Limb (tissue), 2 donors: Measurements from ENCODE around the gene SHD.
A peak's percentile ranks its signal among the peaks of the same experiment; 100 is the strongest.
"Not testable (repeated sequence)": the region's sequence is repeated elsewhere in the genome, so short reads cannot be mapped to it uniquely, and the experiment has no call there.

Experiments used
- DNase-seq, 2 donors: peaks; one replicate each; pipeline ENCODE4 v3.0.0-alpha.2; 2016; ENCODE audit errors: extremely low spot score in 2 of 2

The SHD gene

DNA sequence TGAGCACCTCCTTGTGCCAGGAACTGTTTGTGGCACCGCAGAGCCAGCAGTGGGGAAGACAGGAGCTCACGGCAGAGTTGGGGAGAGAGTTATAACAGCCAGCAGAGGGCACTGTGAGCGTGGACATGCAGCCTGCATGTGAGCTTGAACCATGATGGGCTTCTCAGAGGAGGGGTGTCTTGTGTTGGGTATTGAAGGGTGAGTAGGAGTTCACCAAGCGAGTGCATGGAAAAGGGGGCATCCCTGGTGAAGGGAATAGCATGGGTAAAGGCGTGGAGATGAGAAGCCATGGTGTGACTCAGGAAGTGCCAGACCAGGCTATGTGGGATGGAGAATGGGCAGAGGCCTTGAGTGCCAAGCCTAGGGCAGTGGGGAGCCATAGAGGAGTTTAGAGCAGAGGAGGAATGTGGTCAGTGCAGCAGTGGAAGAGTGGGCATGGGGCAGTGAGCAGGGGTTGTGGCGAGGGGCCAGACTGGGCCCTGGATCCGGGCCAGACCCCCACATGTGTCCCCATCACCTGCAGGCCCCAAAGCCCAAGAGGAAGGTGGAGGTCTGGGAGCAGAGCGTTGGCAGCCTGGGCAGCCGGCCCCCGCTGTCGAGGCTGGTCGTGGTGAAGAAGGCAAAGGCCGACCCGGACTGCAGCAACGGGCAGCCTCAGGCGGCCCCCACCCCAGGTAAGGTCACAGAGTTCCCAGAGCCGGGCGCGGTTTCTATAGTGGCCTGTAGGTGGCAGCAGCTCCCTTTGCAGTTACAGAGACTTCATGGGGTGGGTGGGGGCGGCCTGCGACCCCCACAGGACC is 11.8 kb upstream of the SHD start:
- DNase-seq, result peak; percentile 30 to 72

DNA sequence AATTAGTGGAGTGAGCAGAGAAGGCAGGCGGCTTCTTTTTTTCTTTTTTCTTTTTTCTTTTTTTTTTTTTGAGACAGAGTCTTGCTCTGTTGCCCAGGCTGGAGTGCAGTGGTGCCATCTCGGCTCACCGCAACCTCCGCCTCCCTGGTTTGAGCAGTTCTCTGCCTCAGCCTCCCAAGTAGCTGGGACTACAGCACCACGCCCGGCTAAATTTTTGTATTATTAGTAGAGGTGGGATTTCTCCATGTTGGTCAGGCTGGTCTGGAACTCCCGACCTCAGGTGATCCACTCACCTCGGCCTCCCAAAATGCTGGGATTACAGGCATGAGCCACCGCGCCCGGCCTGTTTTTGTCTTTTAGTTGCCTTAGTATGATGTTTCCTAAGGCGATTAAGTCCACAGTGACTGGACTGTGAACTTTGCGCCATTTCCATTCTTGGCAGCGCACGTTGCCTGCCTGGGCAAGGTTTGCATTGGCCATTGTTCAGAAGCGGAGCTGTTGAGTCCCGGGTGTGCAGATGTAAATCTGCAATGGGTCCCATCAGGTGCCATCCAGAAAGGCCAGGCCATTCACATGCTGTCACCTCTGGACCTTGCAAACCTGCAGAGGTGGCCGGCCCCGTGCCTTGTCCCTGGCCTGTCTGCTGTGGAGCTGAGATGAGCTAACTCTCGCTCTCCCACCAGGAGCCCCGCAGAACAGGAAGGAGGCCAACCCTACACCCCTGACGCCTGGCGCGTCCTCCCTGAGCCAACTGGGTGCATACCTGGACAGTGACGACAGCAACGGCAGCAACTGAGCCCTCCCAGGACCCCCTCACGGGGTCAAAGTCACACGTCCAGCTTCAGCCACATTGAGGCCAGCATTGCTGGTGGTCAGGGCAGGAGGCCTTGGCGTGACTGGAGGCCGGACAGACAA is 10.9 kb upstream of the SHD start:
- DNase-seq, result no peak

DNA sequence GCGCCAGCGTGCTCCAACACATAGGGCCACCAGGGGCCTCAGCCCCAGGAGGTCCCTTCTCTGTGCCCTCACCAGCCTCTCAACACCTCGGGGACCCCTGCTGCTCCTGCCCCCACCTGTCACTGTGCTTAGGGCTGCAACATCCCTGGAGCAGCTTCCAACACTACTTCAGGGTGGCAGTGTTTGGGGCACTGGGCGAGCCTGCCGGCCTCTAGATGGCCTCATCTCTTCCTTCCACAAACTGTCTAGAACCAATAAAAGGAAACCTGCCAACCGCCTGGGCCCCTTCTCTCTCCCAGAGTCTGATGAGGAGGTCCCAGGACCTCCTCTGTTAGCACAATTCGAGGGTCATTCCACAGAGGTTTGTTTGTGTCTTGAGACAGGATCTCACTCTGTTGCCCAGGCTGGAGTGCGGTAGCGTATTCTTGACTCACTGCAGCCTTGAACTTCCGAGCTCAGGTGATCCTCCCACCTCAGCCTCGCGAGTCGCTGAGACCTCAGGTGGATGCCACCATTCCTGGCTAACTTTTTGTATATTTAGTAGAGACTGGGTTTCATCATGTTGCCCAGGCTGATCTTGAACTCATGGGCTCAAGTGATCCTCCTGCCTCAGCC is 10.1 kb upstream of the SHD start:
- DNase-seq, result no peak

DNA sequence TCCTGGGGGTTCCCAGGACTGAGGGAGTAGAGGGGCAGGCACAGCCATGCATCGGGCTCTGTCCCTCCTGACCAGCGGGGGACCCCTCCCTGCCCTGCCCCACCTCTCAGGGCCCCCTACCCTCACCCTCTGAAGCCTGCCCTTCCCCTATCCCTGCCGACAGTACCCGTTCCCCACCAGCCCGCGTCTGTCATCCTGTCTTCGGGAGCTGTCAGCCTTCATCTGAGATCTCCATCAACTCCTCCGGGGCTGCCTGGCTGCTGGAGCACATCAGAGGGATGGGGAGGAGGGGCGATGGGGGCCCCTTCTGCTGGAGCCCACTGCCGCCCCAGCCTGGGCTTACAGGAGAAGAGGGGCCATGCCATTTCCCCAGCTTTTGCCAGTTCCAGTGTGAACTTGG is 6.2 kb upstream of the SHD start:
- DNase-seq, result no peak

DNA sequence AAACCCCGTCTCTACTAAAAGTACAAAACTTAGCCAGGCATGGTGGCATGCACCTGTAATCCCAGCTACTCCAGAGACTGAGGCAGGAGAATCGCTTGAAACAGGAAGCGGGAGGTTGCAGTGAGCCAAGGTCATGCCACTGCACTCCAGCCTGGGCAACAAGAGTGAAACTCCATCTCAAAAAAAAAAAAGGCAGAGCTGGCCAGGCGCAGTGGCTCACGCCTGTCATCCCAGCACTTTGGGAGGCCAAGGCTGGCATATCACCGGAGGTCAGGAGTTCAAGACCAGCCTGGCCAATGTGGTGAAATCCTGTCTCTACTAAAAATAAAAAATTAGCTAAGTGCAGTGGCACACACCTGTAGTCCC is 4.8 kb upstream of the SHD start:
- DNase-seq, result not testable (repeated sequence)

DNA sequence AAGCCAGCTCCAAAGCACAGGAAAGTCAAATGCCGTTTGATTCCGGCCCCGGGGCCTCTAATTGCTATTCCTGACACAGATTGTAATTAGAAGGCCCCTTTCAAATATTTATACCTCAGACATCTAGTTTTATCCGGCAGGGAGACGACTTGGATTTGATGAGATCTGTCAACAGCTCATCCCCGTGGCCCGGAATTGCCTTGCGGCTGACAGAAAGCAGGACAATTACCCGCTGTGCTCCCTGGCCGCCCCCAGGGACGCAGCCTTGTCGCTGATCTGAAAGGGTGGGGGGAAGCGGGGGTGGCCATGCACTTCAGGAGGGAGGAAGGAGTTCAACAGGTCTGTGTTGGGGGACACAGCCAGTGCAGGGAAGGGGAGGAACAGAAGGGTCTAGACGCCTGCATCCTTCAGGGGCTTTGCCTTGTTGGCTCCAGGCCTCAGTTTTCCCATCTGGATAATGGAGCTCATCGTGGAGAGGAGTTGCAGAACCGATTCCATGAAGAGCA is 1.8 kb upstream of the SHD start:
- no peak for DNase-seq

DNA sequence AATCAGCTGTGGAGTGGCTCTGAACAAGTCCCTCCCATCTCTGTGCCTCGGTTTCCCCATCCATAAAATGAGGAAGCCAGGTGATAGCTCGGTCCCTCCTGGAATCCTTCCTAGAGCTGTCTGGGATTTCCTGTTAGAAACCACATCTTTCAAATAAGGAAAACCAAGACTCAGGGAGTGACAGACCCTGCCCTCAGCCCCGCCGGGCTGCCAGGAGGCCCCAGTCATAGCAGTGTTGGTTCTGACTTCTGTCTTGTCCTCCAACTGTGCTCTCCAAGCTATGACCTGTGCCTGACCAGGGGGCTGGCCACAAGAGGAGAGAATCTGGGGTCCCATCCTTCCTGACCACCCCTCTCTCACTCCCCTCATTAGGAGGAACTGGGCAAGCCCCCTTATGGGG is 1.1 kb upstream of the SHD start:
- peak in 1 of 2 donors; percentile 36 for DNase-seq

DNA sequence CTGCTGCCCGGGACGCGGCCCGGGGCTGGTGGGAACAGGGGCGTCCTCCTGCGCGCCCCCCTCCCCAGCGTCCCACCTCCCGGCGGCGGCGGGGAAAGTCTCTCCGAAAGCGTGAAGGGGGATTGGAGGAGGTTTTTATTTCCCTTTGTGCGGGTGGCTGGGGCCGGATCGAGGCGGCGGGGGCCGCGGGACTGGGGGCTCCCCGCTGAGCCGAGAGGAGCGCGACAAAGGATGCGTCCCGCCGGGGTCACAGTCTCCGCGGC is 132 bp downstream of the SHD start:
- no peak for DNase-seq

DNA sequence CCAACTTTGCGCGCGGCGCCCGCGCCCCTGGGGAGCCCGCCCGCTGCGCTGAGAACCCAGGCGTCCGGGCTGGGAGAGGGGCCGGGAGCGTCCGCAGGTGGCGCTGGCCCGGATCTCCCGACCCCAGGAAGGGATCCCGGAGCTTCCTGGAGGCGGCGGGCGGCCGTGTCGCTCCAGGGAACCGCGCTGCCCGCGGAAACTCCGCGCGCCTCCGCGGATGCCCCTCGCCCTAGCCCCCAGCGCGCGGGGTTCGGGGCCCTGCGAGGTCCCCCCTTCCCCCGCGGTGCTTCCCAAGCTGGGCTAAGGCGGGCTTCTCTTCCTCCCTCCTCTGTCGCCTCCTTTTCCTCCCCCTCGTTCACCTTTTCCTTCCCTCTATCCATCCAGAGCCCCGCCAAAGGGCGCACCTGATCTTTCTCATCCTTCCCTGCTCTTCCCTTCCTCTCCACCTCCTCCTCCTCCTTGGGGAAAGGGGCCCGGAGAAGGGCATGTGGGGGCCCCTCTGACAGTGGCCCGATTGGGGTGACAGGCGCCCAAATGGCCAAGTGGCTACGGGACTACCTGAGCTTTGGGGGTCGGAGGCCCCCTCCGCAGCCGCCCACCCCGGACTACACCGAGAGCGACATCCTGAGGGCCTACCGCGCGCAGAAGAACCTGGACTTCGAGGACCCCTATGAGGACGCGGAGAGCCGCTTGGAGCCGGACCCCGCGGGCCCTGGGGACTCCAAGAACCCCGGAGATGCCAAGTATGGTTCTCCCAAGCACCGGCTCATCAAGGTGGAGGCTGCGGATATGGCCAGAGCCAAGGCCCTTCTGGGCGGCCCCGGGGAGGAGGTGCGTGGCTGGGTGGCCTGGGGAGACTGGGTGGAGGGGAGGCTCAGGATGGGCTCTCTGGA is 710 bp downstream of the SHD start:
- DNase-seq, result peak in 1 of 2 donors; percentile 35

DNA sequence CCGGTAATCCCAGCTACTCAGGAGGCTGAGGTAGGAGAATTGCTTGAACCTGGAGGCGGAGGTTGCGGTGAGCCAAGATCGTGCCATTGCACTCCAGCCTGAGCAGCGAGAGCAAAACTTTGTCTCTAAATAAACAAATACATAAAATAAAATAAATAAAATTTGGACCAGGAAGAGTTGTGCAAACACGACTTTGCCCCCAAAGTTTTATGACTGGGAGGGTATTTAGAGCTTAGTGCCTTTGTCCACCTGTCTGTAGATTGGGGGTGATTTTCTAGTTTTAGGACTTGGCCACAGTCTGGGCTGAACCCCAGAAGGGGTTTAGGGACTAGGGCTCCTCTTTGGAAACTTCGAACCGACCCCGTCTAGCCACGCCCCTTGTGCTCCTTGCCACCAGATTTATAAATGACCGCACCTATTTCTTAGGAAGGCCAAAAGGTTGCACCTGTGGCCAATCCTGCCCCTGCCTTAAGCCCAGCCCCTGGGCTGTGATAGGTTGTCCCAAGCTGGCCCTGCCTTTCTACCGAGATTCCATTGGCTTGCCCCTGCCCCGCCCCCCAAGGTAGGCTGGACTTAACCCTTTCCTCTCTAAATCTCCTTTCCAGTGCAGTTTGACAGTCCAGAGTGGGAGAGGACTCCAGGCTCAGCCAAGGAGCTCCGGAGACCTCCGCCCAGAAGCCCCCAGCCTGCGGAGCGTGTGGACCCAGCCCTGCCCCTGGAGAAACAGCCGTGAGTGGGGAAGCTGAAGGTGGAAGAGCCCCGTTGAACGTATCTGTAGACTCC is 5.3 kb downstream of the SHD start:
- DNase-seq, result no peak

DNA sequence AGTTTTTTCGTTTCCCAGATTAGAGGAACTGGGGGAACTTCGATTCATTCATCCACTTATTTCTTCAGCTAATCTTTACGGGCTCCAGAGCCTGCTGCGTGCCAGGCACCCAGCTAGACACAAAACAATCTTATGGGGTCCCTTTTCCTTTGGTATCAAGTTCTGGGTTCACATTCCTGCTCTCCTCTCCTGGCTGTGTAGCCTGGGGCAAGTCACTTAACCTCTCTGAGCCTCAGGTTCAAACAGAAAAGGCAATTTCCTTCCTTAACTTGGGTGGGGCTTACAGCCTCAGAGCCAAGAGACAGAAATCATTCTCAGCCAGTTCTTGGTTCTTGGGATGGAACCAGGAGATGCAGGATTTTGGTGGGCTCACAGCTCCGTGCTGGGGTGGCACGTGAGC is 5.9 kb downstream of the SHD start:
- no peak for DNase-seq

DNA sequence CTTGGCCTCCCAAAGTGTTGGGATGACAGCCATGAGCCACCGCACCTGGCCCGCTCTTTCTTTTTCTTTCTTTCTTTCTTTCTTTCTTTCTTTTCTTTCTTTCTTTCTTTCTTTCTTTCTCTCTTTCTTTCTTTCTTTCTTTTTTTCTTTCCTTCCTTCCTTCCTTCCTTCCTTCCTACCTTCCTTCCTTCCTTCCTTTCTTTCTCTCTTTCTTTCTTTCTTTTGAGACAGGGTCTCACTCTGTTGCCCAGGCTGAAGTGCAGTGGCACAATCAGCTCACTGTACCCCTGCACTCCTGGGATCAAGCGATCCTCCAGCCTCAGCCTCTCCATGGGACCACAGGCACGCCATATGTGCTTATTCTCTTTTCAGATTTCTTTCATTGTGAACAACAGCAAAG is 7.1 kb downstream of the SHD start:
- not testable (repeated sequence) for DNase-seq

DNA sequence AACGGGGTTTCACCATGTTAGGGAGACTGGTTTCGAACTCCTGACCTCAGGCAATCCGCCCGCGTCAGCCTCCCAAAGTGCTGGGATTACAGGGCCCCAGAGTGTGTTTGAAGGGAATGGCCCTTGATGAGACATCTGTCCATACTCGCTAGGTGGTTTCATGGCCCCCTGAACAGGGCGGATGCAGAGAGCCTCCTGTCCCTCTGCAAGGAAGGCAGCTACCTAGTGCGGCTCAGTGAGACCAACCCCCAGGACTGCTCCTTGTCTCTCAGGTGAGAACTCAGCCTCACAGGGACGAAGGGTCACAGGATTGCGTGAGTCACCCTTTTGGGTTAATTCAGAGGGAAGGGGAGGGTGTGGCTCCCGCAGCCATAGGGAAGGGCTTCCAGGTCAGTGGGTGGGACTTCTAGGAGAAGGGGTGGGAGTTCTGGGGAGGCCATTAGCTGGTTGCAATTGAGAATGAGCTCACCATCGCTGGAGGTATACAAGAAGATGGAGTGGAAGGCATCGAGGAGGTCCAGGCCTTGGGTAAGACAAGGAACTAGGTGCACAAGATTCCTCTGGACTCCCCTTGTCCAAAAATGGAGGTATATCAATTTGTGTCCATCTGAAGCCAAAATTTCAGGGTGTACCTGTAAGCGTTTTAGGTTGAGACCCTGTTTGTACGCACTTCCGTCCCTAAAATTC is 9.2 kb downstream of the SHD start:
- DNase-seq, result no peak

DNA sequence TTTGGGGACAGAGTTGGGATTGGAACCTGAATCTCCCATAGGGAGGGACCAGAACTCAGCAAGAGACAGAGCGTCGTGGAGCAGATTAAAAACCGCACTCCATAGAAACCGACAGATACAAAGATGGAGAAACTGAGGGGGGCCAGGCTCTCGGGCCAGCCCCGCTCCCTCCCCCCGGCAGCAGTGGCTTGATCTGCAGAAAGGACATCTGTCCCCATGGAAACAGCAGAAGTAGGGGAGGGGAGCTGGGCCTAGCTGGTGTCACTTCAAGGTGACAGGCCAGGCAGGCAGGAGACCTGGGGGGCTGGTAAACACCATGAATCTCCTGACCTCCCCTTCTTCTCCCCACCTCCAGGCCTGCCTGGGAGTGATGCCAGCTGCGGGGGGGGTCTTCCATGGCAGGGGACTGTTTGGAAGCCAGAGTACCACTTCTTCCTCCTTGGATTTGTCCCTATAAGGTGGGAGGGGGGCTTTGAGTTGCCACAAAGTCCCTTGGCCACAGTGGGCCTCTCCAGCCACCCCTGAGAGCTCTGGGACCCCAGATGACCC is 12.2 kb downstream of the SHD start:
- DNase-seq, result no peak

DNA sequence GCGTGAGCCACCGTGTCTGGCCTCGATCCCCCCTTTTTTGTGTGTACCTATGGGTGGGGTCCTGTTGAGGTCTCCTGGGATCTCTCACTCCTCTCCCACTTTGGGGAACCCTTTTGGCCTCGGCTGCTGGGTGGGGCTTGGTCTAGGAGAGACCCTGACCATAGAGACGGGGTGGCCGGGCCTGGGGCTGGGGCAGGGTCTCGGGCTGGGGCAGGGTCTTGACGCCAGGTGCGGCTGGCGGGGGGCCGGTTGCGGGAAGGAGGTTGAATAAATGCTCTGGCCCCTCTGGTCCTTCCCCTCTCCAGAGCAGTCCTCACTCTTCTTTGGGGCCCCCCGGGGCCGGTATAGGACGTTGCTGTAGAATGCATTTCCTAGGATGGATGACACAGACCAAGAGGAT is 13.4 kb downstream of the SHD start:
- no peak for DNase-seq

DNA sequence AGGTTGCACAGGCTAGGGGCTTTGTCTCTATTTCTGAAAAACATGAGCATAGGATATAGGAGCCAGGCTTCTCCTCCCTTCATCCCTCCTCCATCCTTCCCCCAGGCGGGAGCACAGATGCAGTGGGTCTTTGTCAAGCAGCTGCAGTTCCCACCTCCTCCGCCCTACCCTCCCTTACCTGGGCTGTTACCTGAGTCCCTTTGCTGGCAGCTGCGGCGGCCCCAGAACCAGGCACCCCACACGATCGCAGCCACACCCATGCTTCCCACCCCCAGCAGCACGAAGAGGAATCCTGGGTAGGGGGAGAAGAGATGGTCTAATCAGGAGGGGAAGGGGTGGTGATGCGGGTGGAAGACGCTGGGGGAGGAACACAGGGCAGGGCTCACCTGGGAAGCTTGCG is 15.3 kb downstream of the SHD start:
- DNase-seq, result no peak

DNA sequence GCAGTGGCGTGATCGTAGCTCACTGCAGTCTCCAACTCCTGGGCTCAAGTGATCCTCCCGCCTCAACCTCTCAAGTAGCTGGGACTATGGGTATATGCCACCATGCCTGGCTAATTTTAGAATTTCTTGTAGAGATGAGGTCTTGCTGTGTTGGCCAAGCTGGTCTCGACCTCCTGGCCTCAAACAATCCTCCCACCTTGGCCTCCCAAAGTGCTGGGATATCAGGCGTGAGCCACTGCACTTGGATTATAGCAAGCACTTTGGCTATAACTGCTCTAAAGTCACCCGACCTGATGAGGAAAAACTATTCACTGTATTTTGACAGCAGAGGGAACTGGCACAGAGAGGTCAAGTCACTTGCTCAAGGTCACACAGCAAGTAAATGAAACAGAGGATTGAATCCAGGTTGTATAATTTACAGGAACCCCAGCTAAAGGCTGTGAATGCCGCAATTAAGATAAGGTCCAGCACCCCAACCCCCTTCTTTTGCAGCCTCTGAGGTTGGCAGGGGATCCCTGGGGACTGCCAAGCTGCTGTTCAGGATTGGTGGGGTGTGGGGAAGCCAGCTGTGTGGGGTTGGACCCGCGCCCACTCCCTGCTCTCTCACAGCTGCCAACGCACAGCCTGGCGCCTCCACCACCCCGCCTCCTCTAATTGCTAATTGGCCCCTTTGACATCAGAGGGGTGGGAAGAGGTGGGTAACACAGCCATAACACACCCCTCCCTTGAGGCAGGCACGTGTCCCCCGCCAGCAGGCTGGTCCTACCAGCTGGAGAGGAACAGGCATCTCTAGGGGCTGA is 17.1 kb downstream of the SHD start:
- peak in 1 of 2 donors; percentile 65 for DNase-seq

DNA sequence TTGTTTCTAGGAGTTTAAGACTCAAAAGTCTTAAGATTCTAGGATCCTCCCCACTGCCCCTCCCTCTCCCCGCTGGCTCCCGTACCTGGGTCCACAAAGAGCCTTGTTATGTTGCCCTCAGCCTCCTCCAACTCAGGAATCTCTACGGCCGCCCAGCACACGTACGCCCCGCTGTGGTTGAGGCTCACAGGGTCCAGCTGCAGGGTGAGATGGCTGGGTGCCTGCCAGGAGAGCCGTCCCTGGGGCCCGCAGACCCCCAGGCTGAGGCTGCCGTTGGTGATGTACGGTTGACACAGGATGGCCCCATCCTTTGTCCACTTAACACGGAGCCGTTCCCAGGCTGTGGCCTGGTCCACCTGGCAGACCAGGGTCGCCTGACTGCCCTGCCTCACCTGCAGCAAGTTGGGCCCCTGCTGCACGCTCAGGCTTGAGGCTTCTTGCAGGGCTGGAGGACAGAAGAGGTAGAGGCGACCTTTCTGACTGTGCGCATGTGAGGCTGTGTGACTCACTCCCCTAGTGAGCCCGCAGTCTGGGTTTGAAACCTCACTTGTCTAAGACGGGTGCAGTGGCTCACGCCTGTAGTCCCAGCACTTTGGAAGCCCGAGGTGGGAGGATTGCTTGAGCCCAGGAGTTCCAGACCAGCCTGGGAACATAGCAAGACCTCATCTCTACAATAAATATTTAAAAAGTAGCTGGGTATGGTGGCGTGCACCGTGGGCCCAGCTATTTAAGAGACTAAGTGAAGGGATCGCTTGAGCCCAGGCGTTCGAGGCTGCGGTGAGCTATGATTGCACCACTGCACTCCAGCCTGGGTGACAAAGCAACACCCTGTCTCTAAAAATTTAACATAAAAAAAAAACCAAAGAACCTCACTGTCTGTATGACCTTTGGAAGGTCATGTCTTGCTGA is 19.1 kb downstream of the SHD start:
- DNase-seq, result no peak
